Right lung (tissue), 5 donors: Measurements from ENCODE around the gene MYO7A. TPM values are rescaled to one million over a fixed set of nuclear protein-coding genes. Genes with fewer than 3 reads are reported as not detected.

ENCODE experiments used
- DNase-seq, 2 donors: peaks; one replicate each; pipeline ENCODE4 v3.0.0-alpha.2; 2013
- polyA plus RNA-seq, 5 donors: library from polyadenylated mRNA; unstranded; fragments of 120-200 nt; gene quantifications; one replicate each; pipeline versions ENCODE4 v1.2.1 to v1.2.3, GENCODE V29; 2013; ENCODE audit warnings: inconsistent platforms in 1 of 5, low replicate concordance in 1 of 5; ENCODE audit not compliant: insufficient read length in 5 of 5, insufficient read depth in 1 of 5

MYO7A gene
- polyA plus RNA-seq, 5 donors: 4.4 to 6.3 (median 5.4) TPM

DNA sequence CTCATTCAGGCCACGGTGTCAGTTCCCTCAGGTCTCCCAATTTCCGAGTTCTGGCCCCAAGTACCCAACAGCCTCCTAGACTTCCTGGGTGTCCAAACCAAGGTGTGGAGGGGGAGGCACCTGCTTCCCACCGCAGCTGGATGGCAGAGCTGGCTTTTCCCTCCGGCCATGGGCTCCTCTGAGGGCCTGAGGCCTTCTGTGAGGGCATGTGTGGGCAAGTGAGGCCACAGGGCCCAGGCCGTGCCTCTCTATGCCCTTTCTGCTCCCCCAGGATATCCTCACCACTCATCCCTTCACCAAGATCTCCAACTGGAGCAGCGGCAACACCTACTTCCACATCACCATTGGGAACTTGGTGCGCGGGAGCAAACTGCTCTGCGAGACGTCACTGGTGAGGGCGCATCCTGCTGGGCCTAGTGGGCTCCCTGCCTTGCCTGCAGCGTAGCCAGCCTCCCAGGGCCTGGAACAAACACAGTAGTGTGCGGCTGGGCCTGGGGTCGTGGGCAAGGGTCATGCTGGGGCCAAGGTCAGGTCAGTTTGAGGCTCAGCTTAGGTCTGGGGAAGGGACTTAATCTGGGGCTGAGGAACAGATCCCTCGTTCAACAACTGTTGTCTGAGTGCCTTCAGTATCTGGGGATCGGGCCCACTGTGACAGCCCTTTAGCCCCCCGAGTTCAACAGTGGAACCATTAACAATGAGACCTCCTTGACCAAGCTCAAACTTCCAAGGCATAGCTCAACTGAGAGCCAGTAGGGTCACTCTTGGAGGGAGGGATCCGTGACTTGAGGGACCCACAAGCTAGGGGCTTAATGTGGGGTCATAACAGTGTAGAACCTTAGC, 85.8 kb downstream of the MYO7A start:
- no peak for DNase-seq

DNA sequence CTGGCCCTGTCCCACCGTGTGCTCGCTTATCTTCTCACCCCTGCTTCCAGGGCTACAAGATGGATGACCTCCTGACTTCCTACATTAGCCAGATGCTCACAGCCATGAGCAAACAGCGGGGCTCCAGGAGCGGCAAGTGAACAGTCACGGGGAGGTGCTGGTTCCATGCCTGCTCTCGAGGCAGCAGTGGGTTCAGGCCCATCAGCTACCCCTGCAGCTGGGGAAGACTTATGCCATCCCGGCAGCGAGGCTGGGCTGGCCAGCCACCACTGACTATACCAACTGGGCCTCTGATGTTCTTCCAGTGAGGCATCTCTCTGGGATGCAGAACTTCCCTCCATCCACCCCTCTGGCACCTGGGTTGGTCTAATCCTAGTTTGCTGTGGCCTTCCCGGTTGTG, 86.5 kb downstream of the MYO7A start:
- no peak for DNase-seq

GRCh38 chr11:77215106-77215505, 87.1 kb downstream of the MYO7A start:
- no peak for DNase-seq

DNA sequence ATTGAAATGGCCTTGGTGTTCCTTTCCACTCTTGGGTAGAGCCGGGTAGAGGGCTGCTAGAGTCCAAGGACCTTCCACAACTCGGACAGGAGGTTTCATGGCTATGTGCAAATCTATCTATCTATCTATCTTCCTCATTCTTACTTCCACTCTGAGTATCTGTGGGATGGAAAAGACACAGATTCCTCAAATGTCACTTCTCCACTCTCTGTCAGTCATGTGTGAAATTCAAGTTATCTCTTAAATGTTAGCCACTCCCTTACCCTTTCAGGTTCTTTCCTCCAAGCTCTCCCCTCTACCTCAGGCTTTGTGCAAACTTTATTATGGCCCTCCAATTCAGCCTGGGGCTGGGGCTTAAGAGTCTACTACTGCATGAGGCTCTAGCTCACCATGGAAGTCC, 89.1 kb downstream of the MYO7A start:
- DNase-seq: no peak

- DNase-seq: no peak
Observed at GRCh38 chr11:77223797-77224196, 95.8 kb downstream of the MYO7A start.

DNA sequence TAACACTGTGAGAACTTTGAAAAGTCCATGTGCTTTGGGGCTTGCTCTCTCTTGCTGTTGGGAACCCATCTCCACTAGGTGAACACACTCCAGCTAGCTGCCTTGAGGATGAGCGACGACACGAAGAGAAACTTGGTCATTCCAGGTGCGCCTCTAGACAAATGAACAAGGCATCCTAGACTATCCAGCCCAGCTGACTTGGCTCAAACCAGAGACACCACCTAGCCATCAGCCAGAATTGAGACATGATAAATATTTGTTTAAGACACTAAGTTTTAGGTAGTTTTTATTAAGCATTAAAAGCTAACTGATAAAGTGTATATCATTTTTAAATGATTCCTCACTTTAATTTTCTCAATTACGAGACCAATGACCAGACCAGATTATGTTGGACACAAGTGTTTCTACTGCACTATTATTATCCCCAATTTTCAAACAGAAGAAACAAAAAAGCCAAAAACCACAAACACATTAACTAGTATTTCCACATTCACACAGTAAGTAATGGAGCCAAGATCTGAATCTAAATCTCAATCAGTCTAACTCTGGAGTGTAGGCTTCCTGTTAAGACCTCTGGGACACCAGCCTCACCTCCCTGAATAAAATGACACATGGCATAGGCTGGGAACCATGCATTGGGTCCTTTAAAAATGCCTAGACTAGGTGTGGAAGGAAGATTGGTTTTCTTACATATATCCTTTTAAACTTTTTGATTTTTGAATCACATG, 103.0 kb downstream of the MYO7A start:
- DNase-seq: no peak

DNA sequence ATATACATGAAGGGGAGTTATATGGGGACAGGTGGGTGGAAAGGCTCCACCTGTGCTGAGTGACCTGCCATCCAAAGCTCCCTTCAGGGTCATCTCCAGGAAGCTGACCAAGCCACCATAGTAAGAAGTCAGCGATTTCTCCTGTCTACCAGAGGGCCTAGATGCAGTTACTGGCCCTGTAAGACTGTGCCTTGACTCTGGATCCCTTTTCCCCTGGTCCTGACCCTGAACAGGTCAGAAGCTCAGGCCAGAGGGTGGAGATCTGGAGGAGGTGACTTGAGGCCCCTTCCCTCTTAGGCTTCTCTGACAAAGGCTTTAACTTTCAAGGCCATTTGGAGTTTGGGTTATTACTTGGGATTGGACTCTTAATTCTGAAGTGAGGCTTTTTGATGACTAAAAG, 103.8 kb downstream of the MYO7A start:
- no peak for DNase-seq

DNA sequence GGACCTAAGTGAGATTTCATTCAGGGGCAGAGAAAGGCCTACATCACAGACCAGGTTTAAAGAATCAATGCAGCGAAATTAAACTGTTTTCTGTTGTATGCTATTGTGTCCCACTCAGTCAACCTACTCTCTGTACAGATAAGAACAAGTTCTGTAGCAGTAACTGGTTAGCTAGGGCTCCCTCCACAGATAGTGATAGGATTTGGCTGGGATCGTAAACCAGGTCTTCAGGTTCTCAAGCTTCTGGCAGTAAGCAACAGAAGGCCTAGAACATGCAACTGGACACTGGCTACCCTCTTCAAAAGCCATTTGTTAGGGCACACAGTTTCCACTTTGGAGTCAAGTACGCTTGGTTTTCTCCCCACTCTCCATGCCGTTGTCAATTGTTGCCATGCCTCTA, 104.2 kb downstream of the MYO7A start:
- DNase-seq: no peak

- DNase-seq: no peak
Observed at GRCh38 chr11:77233011-77233410, 105.0 kb downstream of the MYO7A start.

DNA sequence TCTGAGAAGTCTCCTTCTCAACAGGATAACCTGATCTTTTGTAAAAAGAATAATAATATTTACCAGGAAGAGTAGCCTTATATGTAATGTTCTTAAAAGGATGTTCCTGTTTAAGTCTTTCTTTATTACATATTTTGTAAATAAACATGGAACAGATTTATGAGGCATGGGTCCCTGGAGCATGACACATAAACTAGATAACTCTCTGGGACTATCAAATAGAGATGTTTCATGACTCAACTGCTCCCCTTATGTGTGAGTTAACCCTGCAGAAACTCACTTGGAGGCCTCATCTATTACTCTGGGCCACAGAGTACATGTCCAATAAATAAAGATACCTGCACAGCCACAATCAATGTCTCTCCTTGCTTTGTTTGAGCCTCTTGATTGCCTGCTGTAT, 108.9 kb downstream of the MYO7A start:
- DNase-seq: no peak

DNA sequence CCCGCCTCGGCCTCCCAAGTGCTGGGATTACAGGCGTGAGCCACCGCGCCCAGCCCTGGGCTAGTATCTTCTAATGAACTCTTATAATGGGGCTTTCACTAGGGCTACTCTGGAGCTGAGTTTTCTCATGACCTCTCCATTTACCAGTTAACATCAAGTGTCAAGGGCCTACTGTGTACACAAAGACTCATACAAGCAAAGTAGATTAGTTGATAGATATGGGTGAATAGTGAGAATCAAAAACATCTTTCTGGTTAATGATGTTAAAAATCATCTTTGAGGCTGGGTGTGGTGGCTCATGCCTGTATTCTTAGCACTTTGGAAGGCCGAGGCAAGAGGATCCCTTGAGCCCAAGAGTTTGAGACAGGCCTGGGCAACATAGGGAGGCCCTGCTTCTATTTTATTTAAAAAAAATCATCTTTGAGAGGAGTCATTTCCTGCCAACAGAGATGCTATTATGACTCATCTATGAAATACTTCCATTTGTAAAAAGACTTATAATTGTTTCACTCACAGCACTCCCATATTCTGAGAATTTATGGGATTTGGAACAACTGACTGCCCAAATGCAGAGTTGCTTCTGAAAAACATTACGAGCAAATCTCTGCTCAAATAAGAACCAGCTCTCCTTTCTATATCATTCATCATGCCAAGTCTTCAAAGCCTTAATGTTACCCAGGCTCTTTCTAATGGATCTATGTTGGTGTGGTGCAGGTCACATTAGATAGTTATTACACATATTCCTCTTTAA, 116.4 kb downstream of the MYO7A start:
- no peak for DNase-seq

DNA sequence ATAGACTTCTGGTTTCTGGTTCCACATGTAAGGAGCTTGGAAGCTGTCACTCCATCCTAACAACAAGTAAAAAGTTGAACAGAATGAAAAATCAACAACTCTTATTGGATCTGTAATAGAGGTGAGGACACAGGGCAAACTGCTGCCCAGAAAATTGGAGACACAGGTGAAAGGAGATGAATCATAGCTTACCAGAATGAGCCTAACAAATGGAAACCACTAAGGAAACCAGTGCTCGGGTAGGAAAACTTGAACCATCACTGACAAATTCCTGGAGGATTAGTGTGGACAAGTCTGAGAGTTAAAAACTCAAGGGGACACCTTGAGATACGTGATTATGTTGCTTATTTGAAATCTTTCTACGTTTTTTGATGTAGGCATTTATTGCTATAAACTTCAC, 121.4 kb downstream of the MYO7A start:
- no peak for DNase-seq

DNA sequence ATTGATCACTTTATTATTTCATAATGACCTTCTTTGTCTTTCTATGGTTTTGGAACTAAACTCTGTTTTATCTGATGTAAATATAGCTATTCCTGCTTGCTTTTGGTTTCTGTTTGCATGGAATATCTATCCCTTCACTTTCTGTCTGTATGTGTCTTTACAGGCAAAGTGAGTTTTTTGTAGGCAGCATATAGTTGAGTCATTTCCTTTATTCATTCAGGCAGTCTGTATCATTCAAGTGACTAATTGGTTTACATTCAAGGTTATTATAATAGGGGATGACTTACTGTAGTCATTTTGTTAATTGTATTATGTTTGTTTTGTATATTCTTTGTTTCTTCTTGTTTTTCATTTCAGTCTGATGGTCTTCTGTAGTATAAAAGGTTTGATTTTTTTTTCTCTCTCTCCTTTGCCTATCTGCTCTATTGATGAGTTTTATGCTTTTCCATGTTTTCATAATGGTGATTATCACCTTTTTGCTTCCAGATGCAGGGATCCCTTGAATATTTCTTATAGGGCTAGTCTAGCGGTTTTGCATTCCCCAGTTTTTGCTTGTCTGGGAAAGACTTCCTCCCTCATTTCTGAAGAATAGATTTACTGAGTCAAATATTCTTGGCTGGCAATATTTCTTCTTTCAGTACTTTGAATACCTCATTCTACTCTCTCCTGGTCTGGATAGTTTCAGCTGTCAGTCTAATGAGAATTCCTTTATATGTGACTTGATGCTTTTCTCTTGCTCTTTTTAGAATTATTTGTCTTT, 123.0 kb downstream of the MYO7A start:
- DNase-seq: no peak

DNA sequence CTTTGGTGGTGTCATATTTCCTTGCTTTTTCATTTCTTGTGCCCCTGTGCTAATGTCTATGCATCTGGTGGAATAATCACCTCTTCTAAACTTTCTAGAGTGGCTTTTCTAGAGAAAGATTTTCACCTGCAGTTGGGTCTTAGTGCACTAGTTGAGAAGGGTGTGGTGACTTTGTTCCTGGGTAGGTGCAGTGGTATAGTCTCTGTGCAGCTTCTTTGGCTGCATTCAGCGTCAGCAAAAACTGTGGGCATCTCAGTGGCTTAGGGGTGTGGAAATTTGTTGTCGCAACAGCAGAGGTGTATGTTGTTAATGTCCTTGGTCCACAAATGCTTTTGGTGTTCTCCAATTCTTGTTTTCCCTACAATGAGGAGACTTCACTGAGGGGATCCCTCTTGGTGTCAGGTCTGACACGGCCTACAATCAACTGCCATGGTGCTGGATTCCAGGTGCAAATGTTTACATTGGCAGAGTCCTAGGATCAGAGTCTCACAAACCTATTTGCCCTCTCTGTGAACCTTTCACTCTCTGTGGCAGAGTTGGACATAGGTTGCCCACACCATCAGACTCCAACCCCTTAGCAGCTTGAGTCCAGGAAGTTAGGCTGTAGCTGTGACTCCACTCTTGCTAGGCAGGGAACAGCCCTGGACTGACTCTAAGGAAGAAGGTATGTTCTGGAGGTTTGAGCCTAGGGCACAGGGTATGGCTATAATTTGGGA, 124.7 kb downstream of the MYO7A start:
- no peak for DNase-seq

- DNase-seq: no peak
Observed at GRCh38 chr11:77253690-77254089, 125.6 kb downstream of the MYO7A start.

- DNase-seq: no peak
Observed at GRCh38 chr11:77259641-77260040, 131.6 kb downstream of the MYO7A start.

- DNase-seq: no peak
Observed at GRCh38 chr11:77262803-77263202, 134.8 kb downstream of the MYO7A start.
